Prostate gland (tissue), 2 donors: ENCODE measurements around the gene TDRD10.

Experiments used
- CTCF ChIP-seq, 4 experiments: fragments of 200-600 bp in 2 of 4; fragments of 450-650 bp in 2 of 4; sonication (generic) in 2 of 4; IDR thresholded peaks; 1 replicate in 3 of 4; 2 replicates in 1 of 4; pipeline ENCODE4 v1.5.1; 2016 to 2019; ENCODE audit warnings: antibody characterized with exemption in 4 of 4, mild to moderate bottlenecking in 2 of 4, moderate library complexity in 2 of 4
- POLR2AphosphoS5 ChIP-seq: sonication (generic); formaldehyde crosslinking; IDR thresholded peaks from one replicate; pipeline ENCODE4 v1.6.1; 2017; ENCODE audit warnings: antibody characterized with exemption

- TF ChIP-seq CTCF (IDR thresholded peaks at IDR 0.05) (no peak), POLR2AphosphoS5 (no peak)
Measured at GRCh38 chr1:154529308-154529707, 27.3 kb downstream of the TDRD10 start.
